Hepatocyte (in vitro differentiated cells): ENCODE data around the gene GUCD1. TPM values are rescaled to one million over a fixed set of nuclear protein-coding genes. Genes with fewer than 3 reads are reported as not detected.

Source experiments
- DNase-seq: peaks from one replicate; pipeline ENCODE4 v3.0.0-alpha.2; 2016; ENCODE audit warnings: low spot score
- H2AFZ ChIP-seq: fragments of 200-600 bp; sonication (generic); 2 replicates; pipeline ENCODE4 v1.6.0; 2016; ENCODE audit warnings: antibody characterized with exemption, mild to moderate bottlenecking
- H3K27ac ChIP-seq: fragments of 200-600 bp; sonication (generic); 2 replicates; pipeline ENCODE4 v1.5.1; 2016; ENCODE audit warnings: mild to moderate bottlenecking
- H3K27me3 ChIP-seq: fragments of 200-600 bp; sonication (generic); 2 replicates; pipeline ENCODE4 v1.6.1; 2016
- H3K36me3 ChIP-seq: fragments of 200-600 bp; sonication (generic); replicated peaks from 2 replicates; pipeline ENCODE4 v1.5.1; 2016; ENCODE audit warnings: low read depth; ENCODE audit not compliant: insufficient read depth
- H3K4me1 ChIP-seq: fragments of 200-600 bp; sonication (generic); 2 replicates; pipeline ENCODE4 v1.5.1; 2016; ENCODE audit warnings: mild to moderate bottlenecking, moderate library complexity; ENCODE audit not compliant: insufficient read depth
- H3K4me2 ChIP-seq: fragments of 200-600 bp; sonication (generic); 2 replicates; pipeline ENCODE4 v1.6.0; 2016
- H3K4me3 ChIP-seq: fragments of 200-600 bp; sonication (generic); 2 replicates; pipeline ENCODE4 v1.5.1; 2016; ENCODE audit warnings: mild to moderate bottlenecking
- H3K79me2 ChIP-seq: fragments of 200-600 bp; sonication (generic); 2 replicates; pipeline ENCODE4 v1.6.0; 2017; ENCODE audit warnings: mild to moderate bottlenecking
- H3K9me2 ChIP-seq: fragments of 200-600 bp; sonication (generic); replicated peaks from 2 replicates; pipeline ENCODE4 v1.6.0; 2017; ENCODE audit warnings: mild to moderate bottlenecking; ENCODE audit not compliant: insufficient read depth
- H3K9me3 ChIP-seq: fragments of 200-600 bp; sonication (generic); 2 replicates; pipeline ENCODE4 v1.5.1; 2016; ENCODE audit warnings: low read depth, mild to moderate bottlenecking
- H4K20me1 ChIP-seq: fragments of 200-600 bp; sonication (generic); 2 replicates; pipeline ENCODE4 v1.6.0; 2016; ENCODE audit warnings: mild to moderate bottlenecking; ENCODE audit not compliant: insufficient read depth, poor library complexity, severe bottlenecking
- CTCF ChIP-seq: fragments of 200-600 bp; sonication (generic); IDR thresholded peaks from 2 replicates; pipeline ENCODE4 v1.5.1; 2016; ENCODE audit warnings: antibody characterized with exemption, mild to moderate bottlenecking; ENCODE audit not compliant: poor library complexity
- EZH2 ChIP-seq: fragments of 200-600 bp; sonication (generic); IDR thresholded peaks from 2 replicates; pipeline ENCODE4 v1.6.1; 2016; ENCODE audit warnings: antibody characterized with exemption, mild to moderate bottlenecking, borderline replicate concordance
- EZH2phosphoT487 ChIP-seq: fragments of 200-600 bp; sonication (generic); IDR thresholded peaks from one replicate; pipeline ENCODE4 v1.6.1; 2018; ENCODE audit warnings: antibody characterized with exemption, mild to moderate bottlenecking, low read depth, moderate library complexity; ENCODE audit not compliant: unreplicated experiment, severe bottlenecking
- WGBS: methylation state at CpG from one replicate; pipeline ENCODE4 v1.1.6; 2016; ENCODE audit warnings: low lambda C conversion rate; ENCODE audit errors: missing lambda C conversion rate; 5-methylcytosine and 5-hydroxymethylcytosine counted together
- polyA plus RNA-seq: library from polyadenylated mRNA; unstranded; fragments of >200 nt; fragmentation: Nextera tagmentation; extraction: Ambion mirVana; gene quantifications from 2 replicates; pipeline ENCODE4 v1.2.1, GENCODE V29; 2016
- total RNA-seq: library from RNA; depleted of rRNA; stranded (reverse); fragments of >200 nt; gene quantifications from 2 replicates; pipeline ENCODE4 v1.2.3, GENCODE V29; 2014

The GUCD1 gene
- total and polyA plus RNA-seq, 2 experiments from 2014 or later = 102 to 149 TPM

GRCh38 chr22:24582056-24582814 is 27.3 kb upstream of the GUCD1 start:
- no peak for TF ChIP-seq EZH2
- TF ChIP-seq CTCF = no peak
- TF ChIP-seq EZH2phosphoT487 = no peak
- no peaks in the 10 kb centered on the region for H3K9me2 ChIP-seq
- H3K4me1 ChIP-seq = peaks cover 36% of the 10 kb centered on the region
- no peak overlapping the region for H2AFZ ChIP-seq
- 97% methylated on average over 12 of the region's 12 CpGs for WGBS
- no peaks in the 10 kb centered on the region for H4K20me1 ChIP-seq
- H3K36me3 ChIP-seq = no peaks in the 10 kb centered on the region
- H3K79me2 ChIP-seq = no peaks in the 10 kb centered on the region
- H3K27ac ChIP-seq = no peak overlapping the region
- no peaks in the 10 kb centered on the region for H3K9me3 ChIP-seq
- H3K4me2 ChIP-seq = no peak overlapping the region
- no peak for DNase-seq
- H3K4me3 ChIP-seq = no peak overlapping the region
- H3K27me3 ChIP-seq = no peaks in the 10 kb centered on the region

- H3K27me3 ChIP-seq = no peaks in the 10 kb centered on the region
- no peak for TF ChIP-seq CTCF
- TF ChIP-seq EZH2 = no peak
- TF ChIP-seq EZH2phosphoT487 = no peak
- no peak for DNase-seq
- no peak overlapping the region for H3K4me2 ChIP-seq
- WGBS = 79% methylated on average over 2 of the region's 2 CpGs
- no peaks in the 10 kb centered on the region for H3K36me3 ChIP-seq
- no peaks in the 10 kb centered on the region for H3K79me2 ChIP-seq
- H3K9me3 ChIP-seq = no peaks in the 10 kb centered on the region
- no peaks in the 10 kb centered on the region for H4K20me1 ChIP-seq
- H3K27ac ChIP-seq = peak overlapping the region; percentile 84
- peaks cover 36% of the 10 kb centered on the region for H3K4me1 ChIP-seq
- H3K4me3 ChIP-seq = no peak overlapping the region
- no peaks in the 10 kb centered on the region for H3K9me2 ChIP-seq
- no peak overlapping the region for H2AFZ ChIP-seq
These were observed 25.3 kb upstream of the GUCD1 start for GRCh38 chr22:24580276-24580675.

- no peaks in the 10 kb centered on the region for H3K36me3 ChIP-seq
- H4K20me1 ChIP-seq = no peaks in the 10 kb centered on the region
- 46% methylated on average over 1 of the region's 1 CpG for WGBS
- no peaks in the 10 kb centered on the region for H3K27me3 ChIP-seq
- no peaks in the 10 kb centered on the region for H3K9me3 ChIP-seq
- no peak overlapping the region for H3K4me2 ChIP-seq
- no peaks in the 10 kb centered on the region for H3K79me2 ChIP-seq
- H2AFZ ChIP-seq = no peak overlapping the region
- peaks cover 35% of the 10 kb centered on the region for H3K4me1 ChIP-seq
- TF ChIP-seq EZH2phosphoT487 (no peak), CTCF (no peak)
- no peak for DNase-seq
- H3K4me3 ChIP-seq = no peak overlapping the region
- H3K9me2 ChIP-seq = no peaks in the 10 kb centered on the region
- H3K27ac ChIP-seq = peak overlapping the region; percentile 84
These were observed 24.3 kb upstream of the GUCD1 start for GRCh38 chr22:24579258-24579601.
